Prostate gland (tissue), 2 donors: Measurements from ENCODE around the gene MARCHF3.

Source experiments
- CTCF ChIP-seq, 4 experiments: fragments of 200-600 bp in 2 of 4; fragments of 450-650 bp in 2 of 4; sonication (generic) in 2 of 4; IDR thresholded peaks; 1 replicate in 3 of 4; 2 replicates in 1 of 4; pipeline ENCODE4 v1.5.1; 2016 to 2019; ENCODE audit warnings: antibody characterized with exemption in 4 of 4, mild to moderate bottlenecking in 2 of 4, moderate library complexity in 2 of 4
- POLR2A ChIP-seq: fragments of 450-650 bp; IDR thresholded peaks from one replicate; pipeline ENCODE4 v1.6.1; 2016; ENCODE audit warnings: antibody characterized with exemption, mild to moderate bottlenecking

DNA sequence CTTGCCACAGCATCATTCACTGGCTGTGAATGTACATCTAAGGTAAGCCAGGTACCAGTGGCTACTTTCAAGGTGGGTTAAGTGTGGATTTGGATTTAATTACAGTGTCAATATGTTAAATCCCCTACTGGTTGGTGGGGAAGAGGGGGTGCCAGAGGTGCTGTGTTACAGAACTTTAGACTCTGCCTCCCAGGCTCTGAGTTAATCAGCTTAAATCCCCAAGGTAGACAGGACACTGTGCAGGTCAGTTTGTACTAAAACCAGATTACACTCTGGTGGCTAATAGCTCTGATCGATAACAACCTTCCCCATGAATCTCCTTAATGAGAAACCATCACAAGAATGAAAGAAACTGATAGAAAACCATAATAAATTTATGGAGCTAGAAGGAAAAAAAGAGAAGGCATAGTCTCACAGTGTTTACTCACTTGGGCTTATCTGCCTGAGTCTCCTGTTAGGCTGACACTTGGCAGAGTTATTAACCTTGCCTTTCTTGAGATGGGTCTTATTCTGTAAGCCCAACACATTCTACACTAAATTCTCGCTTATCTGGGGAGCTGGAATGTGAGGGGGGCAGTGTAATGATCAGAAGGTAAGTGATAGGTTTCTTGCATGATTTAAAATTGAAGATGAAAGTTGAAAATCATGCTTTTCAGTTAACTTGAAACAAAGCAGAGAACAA lies 146.7 kb downstream of the MARCHF3 start:
- TF ChIP-seq CTCF (IDR thresholded peaks at IDR 0.05), result no peak
- TF ChIP-seq POLR2A, result no peak
